ENCODE results near the gene SERBP1. TPM values are rescaled to one million over a fixed set of nuclear protein-coding genes. Genes with fewer than 3 reads are reported as not detected.

The SERBP1 gene
- total and polyA plus RNA-seq, 12 donors: 59.7 to 226 (median 154) TPM

DNA sequence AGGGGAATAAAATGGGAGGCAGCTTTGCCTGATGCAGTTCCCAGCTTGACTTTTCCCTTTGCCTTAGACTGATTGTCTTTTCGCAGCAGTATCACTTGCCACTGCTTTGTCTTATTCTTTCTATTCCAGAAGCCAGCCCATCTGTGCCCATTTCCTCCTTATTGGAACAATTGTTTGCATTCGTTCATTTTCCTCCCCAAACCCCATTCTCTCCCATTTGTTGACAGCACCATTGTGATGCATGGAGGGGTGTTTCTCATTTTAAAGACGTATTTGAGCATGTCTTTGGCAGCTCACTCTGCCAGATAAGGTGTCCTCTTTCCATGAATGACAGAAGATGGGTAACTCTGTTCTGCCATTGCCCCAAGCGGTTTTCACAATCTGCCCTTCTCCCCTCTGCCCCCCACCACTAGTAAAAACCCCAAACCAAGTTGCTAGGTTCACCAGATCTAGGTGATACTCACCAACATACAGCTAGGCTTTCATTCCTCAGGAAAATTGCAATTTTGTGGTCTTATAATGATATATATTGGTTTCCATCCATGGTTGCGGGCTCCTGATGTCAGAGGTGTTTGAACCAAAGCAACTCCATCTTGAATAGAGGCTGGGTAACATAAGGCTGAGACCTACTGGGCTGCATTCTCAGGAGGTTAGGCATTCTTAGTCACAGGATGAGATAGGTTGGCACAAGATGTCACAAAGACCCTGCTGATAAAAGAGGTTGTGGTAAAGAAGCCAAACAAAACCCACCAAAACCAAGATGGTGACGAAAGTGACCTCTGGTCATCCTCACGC, 30.8 kb downstream of the SERBP1 start:
- no peak for DNase-seq
- intact Hi-C loops (cut with DNase I): no loop called here
- Histone ChIP-seq H3K4me1 (replicated peaks in 1 of 2) (no peaks in the 10 kb centered on the region), H3K36me3 (replicated peaks in 1 of 2) (no peaks in the 10 kb centered on the region), H3K27ac (no peak overlapping the region), H3K4me3 (no peak overlapping the region), H3K9me3 (replicated peaks in 1 of 3) (no peaks in the 10 kb centered on the region), H3K27me3 (no peaks in the 10 kb centered on the region)
- TF ChIP-seq POLR2A (IDR thresholded peaks at IDR 0.05): no peak
- TF ChIP-seq, protein P1, sequence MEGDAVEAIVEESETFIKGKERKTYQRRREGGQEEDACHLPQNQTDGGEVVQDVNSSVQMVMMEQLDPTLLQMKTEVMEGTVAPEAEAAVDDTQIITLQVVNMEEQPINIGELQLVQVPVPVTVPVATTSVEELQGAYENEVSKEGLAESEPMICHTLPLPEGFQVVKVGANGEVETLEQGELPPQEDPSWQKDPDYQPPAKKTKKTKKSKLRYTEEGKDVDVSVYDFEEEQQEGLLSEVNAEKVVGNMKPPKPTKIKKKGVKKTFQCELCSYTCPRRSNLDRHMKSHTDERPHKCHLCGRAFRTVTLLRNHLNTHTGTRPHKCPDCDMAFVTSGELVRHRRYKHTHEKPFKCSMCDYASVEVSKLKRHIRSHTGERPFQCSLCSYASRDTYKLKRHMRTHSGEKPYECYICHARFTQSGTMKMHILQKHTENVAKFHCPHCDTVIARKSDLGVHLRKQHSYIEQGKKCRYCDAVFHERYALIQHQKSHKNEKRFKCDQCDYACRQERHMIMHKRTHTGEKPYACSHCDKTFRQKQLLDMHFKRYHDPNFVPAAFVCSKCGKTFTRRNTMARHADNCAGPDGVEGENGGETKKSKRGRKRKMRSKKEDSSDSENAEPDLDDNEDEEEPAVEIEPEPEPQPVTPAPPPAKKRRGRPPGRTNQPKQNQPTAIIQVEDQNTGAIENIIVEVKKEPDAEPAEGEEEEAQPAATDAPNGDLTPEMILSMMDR (IDR thresholded peaks at IDR 0.05): no peak
- WGBS, 4 donors: 76 to 85% (median 84%) methylated on average over 7 of the region's 7 CpGs

DNA sequence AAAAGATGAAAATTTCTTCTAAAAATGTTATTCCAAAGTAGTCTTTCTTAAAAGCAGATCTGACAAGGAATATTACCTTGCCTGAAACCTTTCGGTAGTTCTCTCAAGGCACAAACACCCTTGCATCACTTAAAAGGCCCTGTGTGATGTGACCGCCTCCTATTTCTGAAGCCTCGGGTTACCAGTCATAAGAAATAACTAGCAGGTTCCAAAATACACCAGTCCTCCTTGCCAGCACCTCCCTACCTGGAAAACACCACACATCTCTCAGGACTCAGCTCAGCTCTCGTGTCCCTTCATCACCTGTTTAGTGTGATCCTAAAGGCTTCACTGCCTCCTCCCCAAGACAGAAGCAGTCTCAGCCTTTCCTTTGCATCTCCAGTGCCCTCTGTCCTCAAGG, 35.7 kb downstream of the SERBP1 start:
- DNase-seq: no peak
- TF ChIP-seq, protein P1 (IDR thresholded peaks at IDR 0.05): no peak
- no peak for TF ChIP-seq POLR2A (IDR thresholded peaks at IDR 0.05)
- H3K4me1 ChIP-seq (replicated peaks in 1 of 2): no peaks in the 10 kb centered on the region

DNA sequence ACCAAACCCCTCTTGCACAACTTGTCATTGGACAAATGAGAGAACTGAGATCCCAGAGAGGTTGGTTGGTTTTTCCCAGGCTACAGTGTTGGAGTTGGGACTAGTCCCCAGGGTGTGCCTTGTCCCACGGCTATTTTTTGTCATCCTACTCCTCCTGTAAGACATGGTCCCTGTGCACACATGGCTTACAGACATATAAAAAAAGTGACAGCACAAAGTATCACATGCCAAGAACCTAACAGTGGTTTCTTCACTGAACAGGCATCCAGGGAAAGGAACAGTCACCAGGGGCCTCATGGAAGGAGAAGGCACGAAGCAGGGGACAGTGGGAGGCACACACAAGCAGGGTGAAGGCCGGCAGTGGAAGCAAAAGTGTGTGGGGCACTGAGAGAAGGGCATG, 36.5 kb downstream of the SERBP1 start:
- H3K36me3 ChIP-seq (replicated peaks in 1 of 2): no peaks in the 10 kb centered on the region
- no peaks in the 10 kb centered on the region for H3K9me3 ChIP-seq (replicated peaks in 1 of 3)
- intact Hi-C loops (cut with DNase I): no loop called here
- no peaks in the 10 kb centered on the region for H3K27me3 ChIP-seq
- no peak for TF ChIP-seq POLR2A (IDR thresholded peaks at IDR 0.05)
- TF ChIP-seq, protein P1 (IDR thresholded peaks at IDR 0.05): no peak
- no peak overlapping the region for H3K4me3 ChIP-seq
- no peaks in the 10 kb centered on the region for H3K4me1 ChIP-seq (replicated peaks in 1 of 2)
- no peak overlapping the region for H3K27ac ChIP-seq
- no peak for DNase-seq
- 89 to 95% (median 92%) methylated on average over 3 of the region's 3 CpGs for WGBS, 4 donors

More for the DNA sequence above, 35.7 kb downstream of the SERBP1 start:
- Histone ChIP-seq H3K27ac (no peak overlapping the region), H3K27me3 (no peaks in the 10 kb centered on the region), H3K9me3 (replicated peaks in 1 of 3) (no peaks in the 10 kb centered on the region), H3K36me3 (replicated peaks in 1 of 2) (no peaks in the 10 kb centered on the region), H3K4me3 (no peak overlapping the region)
- intact Hi-C loops (cut with DNase I): no loop called here
- 93 to 98% (median 97%) methylated on average over 4 of the region's 4 CpGs for WGBS, 4 donors

DNA sequence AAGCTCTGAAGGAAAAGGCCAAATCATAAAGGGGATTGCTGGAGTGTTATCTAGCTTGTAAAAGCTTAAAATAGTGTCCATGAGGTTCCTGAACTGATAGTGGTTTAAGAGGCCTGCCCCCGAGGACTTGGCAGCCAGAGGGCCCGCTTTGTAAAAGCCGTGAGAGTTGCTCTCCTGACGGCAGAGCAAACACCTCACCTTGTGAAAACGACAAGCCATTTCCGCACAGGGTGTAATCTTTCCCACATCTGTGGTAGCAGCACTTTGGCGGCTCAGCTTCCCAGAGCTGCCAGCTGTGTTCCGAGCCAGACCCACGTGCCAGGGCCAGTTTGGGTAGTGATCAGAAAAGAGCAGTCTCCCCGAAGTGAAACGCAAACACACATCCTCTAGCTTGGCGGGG, 37.0 kb downstream of the SERBP1 start:
- no peak overlapping the region for H3K4me3 ChIP-seq
- no peaks in the 10 kb centered on the region for H3K27me3 ChIP-seq
- H3K36me3 ChIP-seq (replicated peaks in 1 of 2): no peaks in the 10 kb centered on the region
- intact Hi-C loops (cut with DNase I): no loop called here
- TF ChIP-seq, protein P1 (IDR thresholded peaks at IDR 0.05): no peak
- no peak for TF ChIP-seq POLR2A (IDR thresholded peaks at IDR 0.05)
- no peak overlapping the region for H3K27ac ChIP-seq
- no peaks in the 10 kb centered on the region for H3K4me1 ChIP-seq (replicated peaks in 1 of 2)
- H3K9me3 ChIP-seq (replicated peaks in 1 of 3): no peaks in the 10 kb centered on the region
- 83 to 88% (median 86%) methylated on average over 12 of the region's 12 CpGs for WGBS, 4 donors
- no peak for DNase-seq

All from adrenal gland (tissue), 12 donors.